HuH-7.5 (cell line): Measurements from ENCODE around the gene RPL6.

Experiments
- DNase-seq: peaks from one replicate; pipeline ENCODE4 v3.0.0; 2011; ENCODE audit warnings: low spot score

RPL6 gene

GRCh38 chr12:112380663-112381405 is 28.6 kb downstream of the RPL6 start:
- DNase-seq, result no peak

- DNase-seq, result no peak
These were observed 34.3 kb downstream of the RPL6 start for GRCh38 chr12:112375105-112375504.

- DNase-seq, result no peak
These were observed 35.2 kb downstream of the RPL6 start for GRCh38 chr12:112374166-112374740.

- no peak for DNase-seq
These were observed 38.4 kb downstream of the RPL6 start for GRCh38 chr12:112370868-112371510.

GRCh38 chr12:112370199-112370598 is 39.2 kb downstream of the RPL6 start:
- no peak for DNase-seq

GRCh38 chr12:112368856-112369255 is 40.5 kb downstream of the RPL6 start:
- DNase-seq, result no peak

- DNase-seq, result no peak
These were observed 41.4 kb downstream of the RPL6 start for GRCh38 chr12:112367965-112368364.

- no peak for DNase-seq
These were observed 47.1 kb downstream of the RPL6 start for GRCh38 chr12:112362310-112362709.

GRCh38 chr12:112361271-112361670 is 48.1 kb downstream of the RPL6 start:
- DNase-seq, result no peak

- DNase-seq, result no peak
These were observed 50.1 kb downstream of the RPL6 start for GRCh38 chr12:112359290-112359689.

GRCh38 chr12:112357214-112357613 is 52.2 kb downstream of the RPL6 start:
- no peak for DNase-seq
